Fibroblast of lung (primary cell): ENCODE results near the gene HRH1. TPM values are rescaled to one million over a fixed set of nuclear protein-coding genes. Genes with fewer than 3 reads are reported as not detected.

Experiments used
- DNase-seq, 2 donors: peaks; one replicate each; pipeline versions ENCODE4 v3.0.0 to v3.0.0-alpha.2; 2010; ENCODE audit warnings: low read depth in 2 of 2
- H2AFZ ChIP-seq: 2 replicates; pipeline ENCODE4 v1.5.1; 2012; ENCODE audit warnings: low read length, control low read depth, inconsistent platforms
- H3K27ac ChIP-seq: 2 replicates; pipeline ENCODE4 v1.5.1; 2011; ENCODE audit warnings: low read length, control low read depth; ENCODE audit not compliant: insufficient read depth
- H3K27me3 ChIP-seq: 2 replicates; pipeline ENCODE4 v1.5.1; 2011; ENCODE audit warnings: mild to moderate bottlenecking, low read length; ENCODE audit not compliant: control insufficient read depth, insufficient read depth
- H3K36me3 ChIP-seq: 2 replicates; pipeline ENCODE4 v1.5.1; 2011; ENCODE audit warnings: low read length; ENCODE audit not compliant: control insufficient read depth, insufficient read depth
- H3K4me1 ChIP-seq: 2 replicates; pipeline ENCODE4 v1.5.1; 2011; ENCODE audit warnings: low read length; ENCODE audit not compliant: control insufficient read depth, insufficient read depth; ENCODE audit errors: extremely low read depth
- H3K4me2 ChIP-seq: 2 replicates; pipeline ENCODE4 v1.5.1; 2011; ENCODE audit warnings: low read length, control low read depth; ENCODE audit not compliant: insufficient read depth; ENCODE audit errors: extremely low read depth
- H3K4me3 ChIP-seq, 4 experiments: fragments of 200-600 bp in 1 of 4; sonication (generic) in 1 of 4; replicated peaks in 1 of 4; 2 replicates each; pipeline ENCODE4 v1.5.1; 2011 to 2016; ENCODE audit warnings: low read length in 4 of 4, low read depth in 3 of 4, mild to moderate bottlenecking in 3 of 4, control low read depth in 2 of 4, inconsistent platforms in 1 of 4, mixed read lengths in 1 of 4; ENCODE audit not compliant: insufficient read depth in 1 of 4; ENCODE audit errors: control extremely low read depth in 1 of 4
- H3K79me2 ChIP-seq: 2 replicates; pipeline ENCODE4 v1.5.1; 2012; ENCODE audit warnings: mild to moderate bottlenecking, low read length, inconsistent platforms; ENCODE audit not compliant: control insufficient read depth, insufficient read depth
- H3K9ac ChIP-seq: 2 replicates; pipeline ENCODE4 v1.5.1; 2011; ENCODE audit warnings: mild to moderate bottlenecking, low read length, control low read depth; ENCODE audit not compliant: insufficient read depth
- H3K9me3 ChIP-seq: 2 replicates; pipeline ENCODE4 v1.5.1; 2012; ENCODE audit warnings: low read depth, low read length; ENCODE audit not compliant: control insufficient read depth, insufficient read depth
- H4K20me1 ChIP-seq: 2 replicates; pipeline ENCODE4 v1.5.1; 2011; ENCODE audit warnings: low read length; ENCODE audit not compliant: control insufficient read depth, insufficient read depth; ENCODE audit errors: extremely low read depth
- EZH2 ChIP-seq: IDR thresholded peaks from 2 replicates; pipeline ENCODE4 v1.5.1; 2012; ENCODE audit warnings: low read length, control low read depth, mild to moderate bottlenecking; ENCODE audit errors: missing control alignments
- polyA plus RNA-seq, 2 donors: library from polyadenylated mRNA; depleted of rRNA in 1 of 2; stranded (reverse) in 1 of 2; unstranded in 1 of 2; fragments of >200 nt; gene quantifications; 2 replicates each; pipeline ENCODE4 v1.2.1, GENCODE V29; 2011 to 2012; ENCODE audit warnings: missing spikeins in 1 of 2
- total RNA-seq: library from RNA; depleted of rRNA; stranded (reverse); fragments of >200 nt; gene quantifications from 2 replicates; pipeline ENCODE4 v1.2.1, GENCODE V29; 2014
- TF ChIP-seq, protein P1 (sequence below), 2 donors: IDR thresholded peaks in 1 of 2; conservative IDR thresholded peaks in 1 of 2; 1 replicate in 1 of 2; 2 replicates in 1 of 2; pipeline ENCODE4 v1.5.1; 2011 to 2012; ENCODE audit warnings: low read length in 2 of 2, control low read depth in 1 of 2, inconsistent platforms in 1 of 2, low read depth in 1 of 2, mild to moderate bottlenecking in 1 of 2

HRH1 gene
- total and polyA plus RNA-seq, 2 donors (not counting 1 experiment from before 2014, with no cell fraction given), result 12.6 to 30.6 TPM

DNA sequence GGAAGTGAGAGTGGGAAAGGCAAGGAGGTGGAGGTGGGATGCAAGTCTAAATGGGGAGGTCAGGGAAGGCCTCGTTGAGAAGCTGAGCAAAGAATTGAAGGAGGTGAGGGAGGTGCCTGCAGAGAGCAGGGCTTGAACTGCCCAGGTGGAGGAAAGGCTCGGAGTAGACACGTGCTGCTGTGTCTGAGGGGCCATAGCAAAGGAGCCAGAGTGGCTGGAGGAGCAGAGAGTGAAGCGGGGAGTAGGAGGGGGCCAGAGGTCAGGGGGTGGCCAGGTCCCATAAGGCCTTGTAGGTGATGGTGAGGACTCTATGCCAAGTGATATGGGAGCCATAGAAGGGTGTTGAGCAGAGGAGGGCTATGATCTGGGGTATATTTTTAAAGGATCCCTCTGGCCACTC is 21.4 kb upstream of the HRH1 start:
- H3K4me2 ChIP-seq, result no peak overlapping the region
- H3K79me2 ChIP-seq, result no peaks in the 10 kb centered on the region
- H3K27ac ChIP-seq, result no peak overlapping the region
- TF ChIP-seq, protein P1, sequence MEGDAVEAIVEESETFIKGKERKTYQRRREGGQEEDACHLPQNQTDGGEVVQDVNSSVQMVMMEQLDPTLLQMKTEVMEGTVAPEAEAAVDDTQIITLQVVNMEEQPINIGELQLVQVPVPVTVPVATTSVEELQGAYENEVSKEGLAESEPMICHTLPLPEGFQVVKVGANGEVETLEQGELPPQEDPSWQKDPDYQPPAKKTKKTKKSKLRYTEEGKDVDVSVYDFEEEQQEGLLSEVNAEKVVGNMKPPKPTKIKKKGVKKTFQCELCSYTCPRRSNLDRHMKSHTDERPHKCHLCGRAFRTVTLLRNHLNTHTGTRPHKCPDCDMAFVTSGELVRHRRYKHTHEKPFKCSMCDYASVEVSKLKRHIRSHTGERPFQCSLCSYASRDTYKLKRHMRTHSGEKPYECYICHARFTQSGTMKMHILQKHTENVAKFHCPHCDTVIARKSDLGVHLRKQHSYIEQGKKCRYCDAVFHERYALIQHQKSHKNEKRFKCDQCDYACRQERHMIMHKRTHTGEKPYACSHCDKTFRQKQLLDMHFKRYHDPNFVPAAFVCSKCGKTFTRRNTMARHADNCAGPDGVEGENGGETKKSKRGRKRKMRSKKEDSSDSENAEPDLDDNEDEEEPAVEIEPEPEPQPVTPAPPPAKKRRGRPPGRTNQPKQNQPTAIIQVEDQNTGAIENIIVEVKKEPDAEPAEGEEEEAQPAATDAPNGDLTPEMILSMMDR (conservative IDR thresholded peaks at IDR 0.05 in 1 of 2, IDR thresholded peaks at IDR 0.05 in 1 of 2; ENCODE audit: low read depth in 1 of 2, low read length in 2 of 2), result no peak
- TF ChIP-seq EZH2, result no peak
- no peaks in the 10 kb centered on the region for H3K9me3 ChIP-seq
- no peak overlapping the region for H2AFZ ChIP-seq
- H3K4me3 ChIP-seq, result no peak overlapping the region
- no peaks in the 10 kb centered on the region for H3K36me3 ChIP-seq
- no peaks in the 10 kb centered on the region for H4K20me1 ChIP-seq
- H3K4me1 ChIP-seq, result peaks cover 10% of the 10 kb centered on the region
- no peaks in the 10 kb centered on the region for H3K27me3 ChIP-seq
- DNase-seq, result no peak
- H3K9ac ChIP-seq, result no peak overlapping the region

DNA sequence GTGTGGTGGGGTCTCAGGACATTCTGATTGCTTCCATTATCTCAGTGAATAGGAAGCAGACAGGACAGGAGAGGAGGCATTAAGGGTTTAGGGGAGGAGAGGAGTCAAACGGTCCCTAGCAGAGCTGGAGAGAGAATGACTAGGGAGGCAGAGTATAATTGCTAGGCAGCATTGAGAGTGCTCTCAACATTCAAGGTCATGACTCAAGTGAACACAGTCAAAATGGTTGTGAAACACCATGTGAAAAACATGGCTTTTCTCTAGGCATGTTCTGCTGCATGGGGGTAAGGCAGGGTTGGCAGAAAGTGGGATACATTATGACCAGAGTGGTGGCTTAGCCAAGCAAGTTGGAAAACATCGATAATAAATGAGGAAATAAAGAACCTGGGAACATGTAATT is 19.5 kb upstream of the HRH1 start:
- DNase-seq, result peak in 1 of 2 donors; percentile 67
- Histone ChIP-seq H3K79me2 (no peaks in the 10 kb centered on the region), H3K4me1 (peaks cover 10% of the 10 kb centered on the region), H3K27ac (no peak overlapping the region), H3K36me3 (no peaks in the 10 kb centered on the region), H3K27me3 (no peaks in the 10 kb centered on the region), H3K9me3 (no peaks in the 10 kb centered on the region), H3K4me3 (no peak overlapping the region), H3K9ac (no peak overlapping the region), H4K20me1 (no peaks in the 10 kb centered on the region), H3K4me2 (no peak overlapping the region), H2AFZ (no peak overlapping the region)
- TF ChIP-seq, protein P1 (conservative IDR thresholded peaks at IDR 0.05 in 1 of 2, IDR thresholded peaks at IDR 0.05 in 1 of 2; ENCODE audit: low read depth in 1 of 2, low read length in 2 of 2), result no peak
- no peak for TF ChIP-seq EZH2

DNA sequence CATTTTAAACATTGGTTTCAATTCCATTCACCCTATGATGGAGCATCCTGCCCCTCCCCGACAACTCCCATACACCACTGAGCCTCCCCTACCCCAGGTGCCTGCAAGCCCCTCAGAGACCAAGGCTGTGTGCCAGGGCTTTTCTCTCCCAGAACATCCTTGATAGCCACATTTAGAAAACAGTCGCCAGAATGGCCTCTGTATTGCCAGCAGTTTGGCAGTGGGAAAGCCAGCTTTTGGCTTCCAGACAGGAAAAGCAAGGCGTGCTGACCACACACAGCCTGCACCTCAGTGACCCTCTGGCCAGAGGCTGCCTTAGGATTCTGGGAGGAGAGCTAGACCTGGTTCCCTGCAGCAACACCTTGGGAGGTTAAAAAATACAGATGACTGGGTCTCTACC is 18.2 kb upstream of the HRH1 start:
- Histone ChIP-seq H2AFZ (no peak overlapping the region), H3K9ac (peak overlapping the region; percentile 45), H3K36me3 (no peaks in the 10 kb centered on the region), H3K27ac (peak overlapping the region; percentile 92), H3K79me2 (no peaks in the 10 kb centered on the region), H3K4me3 (no peak overlapping the region), H3K27me3 (no peaks in the 10 kb centered on the region), H4K20me1 (no peaks in the 10 kb centered on the region), H3K4me1 (peaks cover 13% of the 10 kb centered on the region), H3K4me2 (no peak overlapping the region), H3K9me3 (no peaks in the 10 kb centered on the region)
- TF ChIP-seq, protein P1 (conservative IDR thresholded peaks at IDR 0.05 in 1 of 2, IDR thresholded peaks at IDR 0.05 in 1 of 2; ENCODE audit: low read depth in 1 of 2, low read length in 2 of 2), result no peak
- TF ChIP-seq EZH2, result no peak
- DNase-seq, result peak; percentile 58 to 69
